ENCODE results near the gene CCL13.

The CCL13 gene

GRCh38 chr17:34339138-34339770, 17.0 kb upstream of the CCL13 start:
- no peak for TF ChIP-seq CTCF (IDR thresholded peaks at IDR 0.05; ENCODE audit: unreplicated experiment in 3 of 3)
- no peaks in the 10 kb centered on the region for H3K4me1 Mint-ChIP-seq
- no peak overlapping the region for H3K4me3 Mint-ChIP-seq
- H3K27me3 Mint-ChIP-seq (ENCODE audit: low read depth), result peaks cover 8% of the 10 kb centered on the region
- H3K27ac Mint-ChIP-seq, result no peak overlapping the region
- H3K9me3 Mint-ChIP-seq, result peaks cover 3% of the 10 kb centered on the region
- H3K36me3 Mint-ChIP-seq (ENCODE audit: low read depth), result no peaks in the 10 kb centered on the region

- TF ChIP-seq CTCF (IDR thresholded peaks at IDR 0.05; ENCODE audit: unreplicated experiment in 3 of 3), result no peak
- Mint-ChIP-seq H3K27ac (no peak overlapping the region), H3K9me3 (no peaks in the 10 kb centered on the region), H3K4me3 (no peak overlapping the region), H3K27me3 (ENCODE audit: low read depth) (peaks cover 8% of the 10 kb centered on the region), H3K4me1 (no peaks in the 10 kb centered on the region), H3K36me3 (ENCODE audit: low read depth) (no peaks in the 10 kb centered on the region)
These were observed 14.4 kb upstream of the CCL13 start for GRCh38 chr17:34341916-34342315.

GRCh38 chr17:34347063-34347462, 9.2 kb upstream of the CCL13 start:
- H3K27me3 Mint-ChIP-seq (ENCODE audit: low read depth), result no peaks in the 10 kb centered on the region
- H3K9me3 Mint-ChIP-seq, result no peaks in the 10 kb centered on the region
- H3K36me3 Mint-ChIP-seq (ENCODE audit: low read depth), result no peaks in the 10 kb centered on the region
- H3K27ac Mint-ChIP-seq, result no peak overlapping the region
- H3K4me1 Mint-ChIP-seq, result no peaks in the 10 kb centered on the region
- TF ChIP-seq CTCF (IDR thresholded peaks at IDR 0.05; ENCODE audit: unreplicated experiment in 3 of 3), result no peak
- H3K4me3 Mint-ChIP-seq, result no peak overlapping the region

- no peaks in the 10 kb centered on the region for H3K4me1 Mint-ChIP-seq
- H3K27me3 Mint-ChIP-seq (ENCODE audit: low read depth), result peaks cover 4% of the 10 kb centered on the region
- TF ChIP-seq CTCF (IDR thresholded peaks at IDR 0.05; ENCODE audit: unreplicated experiment in 3 of 3), result no peak
These were observed 6.5 kb upstream of the CCL13 start for GRCh38 chr17:34349751-34350150.

GRCh38 chr17:34351096-34351495, 5.2 kb upstream of the CCL13 start:
- H3K9me3 Mint-ChIP-seq, result peaks cover 6% of the 10 kb centered on the region
- H3K27me3 Mint-ChIP-seq (ENCODE audit: low read depth), result peaks cover 5% of the 10 kb centered on the region
- H3K4me3 Mint-ChIP-seq, result no peak overlapping the region
- no peaks in the 10 kb centered on the region for H3K36me3 Mint-ChIP-seq (ENCODE audit: low read depth)
- TF ChIP-seq CTCF (IDR thresholded peaks at IDR 0.05; ENCODE audit: unreplicated experiment in 3 of 3), result no peak
- no peak overlapping the region for H3K27ac Mint-ChIP-seq
- H3K4me1 Mint-ChIP-seq, result no peaks in the 10 kb centered on the region

More at GRCh38 chr17:34349751-34350150, 6.5 kb upstream of the CCL13 start:
- H3K36me3 Mint-ChIP-seq (ENCODE audit: low read depth), result no peaks in the 10 kb centered on the region
- H3K4me3 Mint-ChIP-seq, result no peak overlapping the region
- no peak overlapping the region for H3K27ac Mint-ChIP-seq
- peaks cover 6% of the 10 kb centered on the region for H3K9me3 Mint-ChIP-seq

GRCh38 chr17:34352191-34352590, 4.1 kb upstream of the CCL13 start:
- TF ChIP-seq CTCF (IDR thresholded peaks at IDR 0.05; ENCODE audit: unreplicated experiment in 3 of 3), result no peak
- Mint-ChIP-seq H3K4me1 (no peaks in the 10 kb centered on the region), H3K27ac (no peak overlapping the region), H3K4me3 (no peak overlapping the region), H3K27me3 (ENCODE audit: low read depth) (peaks cover 15% of the 10 kb centered on the region), H3K9me3 (peaks cover 6% of the 10 kb centered on the region), H3K36me3 (ENCODE audit: low read depth) (no peaks in the 10 kb centered on the region)
